Activated T-cell treated with anti-CD3 and anti-CD28 coated beads, Interleukin-2, amount 50 U/mL, for 24 hours (primary cell): Measurements from ENCODE around the gene PPM1A.
"Not testable (repeated sequence)": the region's sequence is repeated elsewhere in the genome, so short reads cannot be mapped to it uniquely, and the experiment has no call there.

ENCODE experiments used
- DNase-seq: peaks from one replicate; pipeline ENCODE4 v3.0.0-alpha.2; 2020
- H3K27ac Mint-ChIP-seq: 2 replicates; pipeline ENCODE4 v1.8.0; 2020; ENCODE audit warnings: mild to moderate bottlenecking, mixed read lengths
- H3K27me3 Mint-ChIP-seq: 2 replicates; pipeline ENCODE4 v1.8.0; 2020; ENCODE audit warnings: mixed read lengths
- H3K36me3 Mint-ChIP-seq: 2 replicates; pipeline ENCODE4 v1.8.0; 2020; ENCODE audit warnings: low read depth, mixed read lengths
- H3K4me1 Mint-ChIP-seq: 2 replicates; pipeline ENCODE4 v1.8.0; 2020; ENCODE audit warnings: low read depth, mixed read lengths
- H3K4me3 Mint-ChIP-seq: 2 replicates; pipeline ENCODE4 v1.8.0; 2020; ENCODE audit warnings: mild to moderate bottlenecking, moderate library complexity, mixed read lengths
- H3K9me3 Mint-ChIP-seq: 2 replicates; pipeline ENCODE4 v1.8.0; 2020; ENCODE audit warnings: mixed read lengths

PPM1A gene

DNA sequence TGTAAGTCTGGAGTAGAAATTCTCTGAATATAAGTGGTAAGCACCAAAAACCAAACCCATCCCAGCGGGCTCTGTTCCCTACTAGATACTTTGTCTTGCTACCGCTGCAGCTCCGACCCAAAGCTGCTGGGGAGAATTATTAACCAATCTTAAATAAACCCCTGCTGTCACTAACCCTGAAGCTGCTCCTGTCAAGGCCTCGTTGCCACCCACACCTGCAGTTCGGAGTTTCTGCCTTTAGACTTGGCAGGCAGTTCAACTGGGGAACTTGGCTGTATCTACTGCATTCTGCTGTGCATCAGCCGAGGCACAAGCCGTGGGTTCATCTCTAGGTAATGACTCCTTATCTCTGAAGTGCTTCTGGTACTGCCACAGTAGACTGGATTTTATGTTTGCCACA is 55.5 kb downstream of the PPM1A start:
- Mint-ChIP-seq H3K4me1 (no peaks in the 10 kb centered on the region), H3K9me3 (peaks cover 8% of the 10 kb centered on the region), H3K4me3 (no peak overlapping the region), H3K36me3 (no peaks in the 10 kb centered on the region), H3K27ac (no peak overlapping the region), H3K27me3 (no peaks in the 10 kb centered on the region)
- DNase-seq, result no peak

DNA sequence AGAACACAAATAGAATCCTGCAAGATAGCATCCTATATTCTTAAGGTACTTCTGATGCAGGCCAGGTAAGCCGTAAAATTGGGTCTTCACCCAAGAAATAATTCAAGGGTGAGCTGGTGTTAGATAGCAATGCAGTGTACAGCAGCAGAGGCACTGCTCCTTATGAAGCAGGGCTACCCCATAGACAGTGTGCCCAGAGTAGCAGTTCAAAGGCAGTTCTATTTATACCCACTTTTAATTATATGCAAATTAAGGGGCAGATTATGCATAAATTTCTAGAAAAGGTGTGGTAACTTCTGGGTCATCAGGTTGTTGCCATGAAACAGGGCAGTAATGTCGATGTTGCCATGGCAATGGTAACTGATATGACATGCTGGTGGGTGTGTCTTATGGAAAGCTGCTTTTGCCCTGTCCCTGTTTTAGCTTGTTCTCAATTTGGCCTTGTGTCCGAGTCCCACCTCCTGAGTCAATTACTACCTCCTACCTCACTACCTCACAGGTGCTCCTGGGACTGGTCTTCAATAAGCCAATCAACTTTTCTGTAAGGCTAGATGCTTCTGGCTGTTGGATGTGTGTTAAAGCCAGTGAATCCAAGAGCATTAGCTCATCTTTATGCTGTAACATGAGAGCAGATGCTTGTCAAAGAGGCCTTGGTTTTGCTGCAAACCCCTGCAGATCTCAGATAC is 61.0 kb downstream of the PPM1A start:
- Mint-ChIP-seq H3K4me1 (no peaks in the 10 kb centered on the region), H3K36me3 (no peaks in the 10 kb centered on the region), H3K4me3 (no peak overlapping the region), H3K9me3 (peaks cover 8% of the 10 kb centered on the region), H3K27ac (no peak overlapping the region), H3K27me3 (peaks cover 10% of the 10 kb centered on the region)
- DNase-seq, result no peak

GRCh38 chr14:60311417-60311816 is 62.4 kb downstream of the PPM1A start:
- Mint-ChIP-seq H3K4me1 (no peaks in the 10 kb centered on the region), H3K9me3 (no peaks in the 10 kb centered on the region), H3K27ac (no peak overlapping the region), H3K27me3 (peaks cover 11% of the 10 kb centered on the region), H3K4me3 (no peak overlapping the region), H3K36me3 (no peaks in the 10 kb centered on the region)
- no peak for DNase-seq

- Mint-ChIP-seq H3K4me1 (no peaks in the 10 kb centered on the region), H3K27ac (no peak overlapping the region), H3K9me3 (no peaks in the 10 kb centered on the region), H3K27me3 (peaks cover 20% of the 10 kb centered on the region), H3K36me3 (no peaks in the 10 kb centered on the region), H3K4me3 (no peak overlapping the region)
- no peak for DNase-seq
These were observed 64.1 kb downstream of the PPM1A start for GRCh38 chr14:60313093-60313492.

- Mint-ChIP-seq H3K27ac (no peak overlapping the region), H3K4me3 (no peak overlapping the region), H3K36me3 (no peaks in the 10 kb centered on the region), H3K27me3 (peaks cover 24% of the 10 kb centered on the region), H3K9me3 (no peaks in the 10 kb centered on the region), H3K4me1 (no peaks in the 10 kb centered on the region)
- DNase-seq, result no peak
These were observed 66.4 kb downstream of the PPM1A start for GRCh38 chr14:60315196-60315990.

GRCh38 chr14:60317609-60318008 is 68.6 kb downstream of the PPM1A start:
- Mint-ChIP-seq H3K36me3 (no peaks in the 10 kb centered on the region), H3K9me3 (no peaks in the 10 kb centered on the region), H3K27me3 (peaks cover 20% of the 10 kb centered on the region), H3K4me3 (no peak overlapping the region), H3K4me1 (no peaks in the 10 kb centered on the region), H3K27ac (no peak overlapping the region)
- DNase-seq, result no peak

DNA sequence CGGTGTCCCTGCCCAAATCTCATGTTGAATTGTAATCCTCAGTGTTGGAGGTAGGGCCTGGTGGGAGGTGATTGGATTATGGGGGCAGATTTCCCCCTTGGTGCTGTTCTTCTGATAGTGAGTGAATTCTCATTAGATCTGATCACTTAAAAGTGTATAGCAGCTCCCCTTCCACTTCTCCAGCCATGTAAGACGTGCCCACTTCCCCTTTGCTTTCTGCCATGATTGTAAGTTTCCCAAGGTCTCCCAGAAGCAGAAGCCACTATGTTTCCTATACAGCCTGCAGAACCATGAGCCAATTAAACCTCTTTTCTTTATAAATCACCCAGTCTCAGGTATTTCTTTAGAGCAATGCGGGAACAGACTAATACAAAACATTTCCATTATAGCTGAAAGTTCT is 71.8 kb downstream of the PPM1A start:
- not testable (repeated sequence) for H3K9me3 Mint-ChIP-seq, H3K36me3 Mint-ChIP-seq, H3K27ac Mint-ChIP-seq, H3K4me3 Mint-ChIP-seq, H3K4me1 Mint-ChIP-seq, DNase-seq
- H3K27me3 Mint-ChIP-seq, result peaks cover 19% of the 10 kb centered on the region

DNA sequence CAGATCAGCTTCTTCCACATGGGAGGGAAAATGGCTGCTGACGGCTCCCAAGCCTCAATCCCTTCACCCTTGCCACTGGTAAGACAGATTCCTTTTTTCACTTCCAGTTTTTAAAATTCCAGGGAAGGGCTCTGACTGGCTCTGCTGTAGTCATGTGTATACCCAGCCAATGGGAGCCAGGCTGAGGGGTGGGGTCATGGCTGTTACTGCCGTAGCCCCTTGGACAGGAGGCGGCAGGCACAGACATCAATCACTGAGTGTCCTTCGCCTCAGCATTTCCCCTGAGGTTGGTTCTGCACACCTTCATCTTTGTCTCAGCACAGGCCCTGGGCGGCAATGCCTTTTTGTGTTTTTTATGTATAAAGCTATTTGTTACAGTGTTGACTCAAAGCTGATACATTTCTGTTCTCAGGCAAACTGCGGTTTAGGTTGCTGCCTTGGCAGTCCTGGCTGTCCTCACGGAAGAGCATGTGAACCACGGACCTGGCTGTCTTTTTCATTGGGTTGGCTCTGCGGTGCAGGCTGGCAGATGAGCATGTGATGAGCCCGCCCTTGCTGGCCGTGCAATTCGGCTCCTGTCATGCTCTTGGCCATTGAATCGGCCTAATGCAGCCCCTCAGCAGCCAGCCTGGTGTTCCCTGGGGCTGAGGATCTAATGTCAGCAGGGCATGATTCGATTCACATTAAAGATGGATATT is 74.3 kb downstream of the PPM1A start:
- peaks cover 11% of the 10 kb centered on the region for H3K4me1 Mint-ChIP-seq
- no peaks in the 10 kb centered on the region for H3K9me3 Mint-ChIP-seq
- H3K4me3 Mint-ChIP-seq, result no peak overlapping the region
- no peak for DNase-seq
- H3K27me3 Mint-ChIP-seq, result peaks cover 25% of the 10 kb centered on the region
- H3K36me3 Mint-ChIP-seq, result no peaks in the 10 kb centered on the region
- no peak overlapping the region for H3K27ac Mint-ChIP-seq

DNA sequence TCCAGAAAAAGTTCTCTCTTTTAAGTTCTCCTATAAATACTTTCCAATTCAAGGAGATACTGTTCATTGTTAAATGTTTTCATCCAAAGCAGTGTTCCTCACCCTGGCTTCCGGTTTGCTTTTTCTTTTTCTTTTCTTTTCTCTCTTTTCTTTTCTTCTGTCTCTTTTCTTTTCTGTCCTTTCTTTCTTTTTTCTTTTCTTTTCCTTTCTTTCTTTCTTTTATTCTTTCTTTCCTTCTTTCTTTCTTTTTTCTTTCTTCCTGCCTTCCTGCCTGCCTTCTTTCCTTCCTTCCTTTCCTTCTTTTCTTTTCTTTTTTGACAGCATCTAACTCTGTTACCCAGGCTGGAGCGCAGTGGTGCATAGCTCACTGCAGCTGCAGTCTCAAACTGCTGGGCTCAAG is 75.8 kb downstream of the PPM1A start:
- Mint-ChIP-seq H3K27me3 (peaks cover 29% of the 10 kb centered on the region), H3K4me1 (peaks cover 16% of the 10 kb centered on the region), H3K27ac (no peak overlapping the region), H3K4me3 (no peak overlapping the region), H3K36me3 (no peaks in the 10 kb centered on the region), H3K9me3 (no peaks in the 10 kb centered on the region)
- DNase-seq, result no peak

DNA sequence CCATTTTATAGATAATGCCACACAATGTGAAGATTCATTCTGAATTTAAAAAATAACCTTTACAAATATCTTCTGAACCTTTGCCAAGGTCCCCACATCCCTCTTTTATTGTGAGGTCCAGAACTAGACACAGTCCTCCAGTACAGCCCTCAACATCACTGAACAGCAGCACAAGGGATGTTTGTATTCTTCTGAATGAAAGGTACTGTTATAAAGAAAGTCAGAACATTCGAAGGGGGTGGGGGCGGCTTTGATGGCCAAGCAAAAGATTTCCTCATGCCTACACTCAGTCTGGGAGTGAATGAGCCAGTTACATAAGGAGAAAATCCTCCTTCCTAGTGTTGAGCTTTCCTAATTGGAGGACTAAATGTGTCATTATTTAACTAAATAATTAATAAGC is 77.3 kb downstream of the PPM1A start:
- H3K27me3 Mint-ChIP-seq, result peaks cover 29% of the 10 kb centered on the region
- no peaks in the 10 kb centered on the region for H3K9me3 Mint-ChIP-seq
- no peak for DNase-seq
- H3K4me1 Mint-ChIP-seq, result peaks cover 24% of the 10 kb centered on the region
- no peaks in the 10 kb centered on the region for H3K36me3 Mint-ChIP-seq
- no peak overlapping the region for H3K4me3 Mint-ChIP-seq
- no peak overlapping the region for H3K27ac Mint-ChIP-seq

GRCh38 chr14:60327447-60328331 is 78.7 kb downstream of the PPM1A start:
- peak; percentile 70 for DNase-seq
- peaks cover 30% of the 10 kb centered on the region for H3K27me3 Mint-ChIP-seq
- H3K36me3 Mint-ChIP-seq, result no peaks in the 10 kb centered on the region
- peak overlapping the region; percentile 84 for H3K4me3 Mint-ChIP-seq
- H3K4me1 Mint-ChIP-seq, result peaks cover 38% of the 10 kb centered on the region
- H3K27ac Mint-ChIP-seq, result peak overlapping the region; percentile 91
- no peaks in the 10 kb centered on the region for H3K9me3 Mint-ChIP-seq

DNA sequence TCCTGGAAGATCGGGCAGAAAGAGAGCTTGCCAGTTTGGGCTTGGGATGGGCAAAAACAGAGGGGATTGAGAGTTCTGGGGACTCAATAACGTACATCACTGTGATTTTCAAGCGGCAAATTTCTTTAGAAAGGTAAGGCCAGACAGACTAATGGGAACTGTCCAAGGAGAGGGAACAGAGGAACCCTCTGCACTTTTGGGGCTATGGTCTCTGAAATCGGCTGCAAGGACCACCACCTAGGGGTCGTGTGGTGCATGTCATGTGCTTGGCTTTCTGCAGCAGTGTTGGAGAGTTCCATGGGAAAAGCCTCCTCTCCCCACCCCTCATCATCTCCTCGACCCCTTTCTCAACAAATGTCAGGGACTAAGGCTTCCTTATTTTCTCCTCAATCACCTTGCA is 79.6 kb downstream of the PPM1A start:
- DNase-seq, result no peak
- Mint-ChIP-seq H3K27me3 (peaks cover 39% of the 10 kb centered on the region), H3K9me3 (no peaks in the 10 kb centered on the region), H3K4me1 (peaks cover 43% of the 10 kb centered on the region), H3K36me3 (no peaks in the 10 kb centered on the region), H3K4me3 (peak overlapping the region; percentile 62), H3K27ac (peak overlapping the region; percentile 51)

DNA sequence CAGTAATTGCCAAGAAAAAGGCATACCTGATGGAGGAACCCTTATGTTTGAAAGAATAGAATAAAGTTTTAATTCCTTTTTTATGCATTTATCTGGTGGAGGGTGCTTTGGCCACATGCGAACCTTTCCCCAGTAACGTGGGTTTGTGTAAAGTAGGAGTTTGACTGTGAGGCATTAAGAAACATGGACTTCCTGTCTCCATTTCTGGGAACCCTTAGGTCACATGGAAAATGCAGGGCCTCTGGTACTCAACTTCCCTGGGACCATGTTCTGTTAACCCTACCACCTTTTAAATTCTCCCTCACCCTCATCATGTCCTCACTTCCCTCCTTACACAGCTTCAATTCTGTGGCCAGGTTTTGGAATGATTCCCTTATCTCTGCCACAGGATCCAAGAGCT is 80.3 kb downstream of the PPM1A start:
- H3K4me3 Mint-ChIP-seq, result no peak overlapping the region
- H3K27me3 Mint-ChIP-seq, result peaks cover 45% of the 10 kb centered on the region
- no peaks in the 10 kb centered on the region for H3K9me3 Mint-ChIP-seq
- peaks cover 43% of the 10 kb centered on the region for H3K4me1 Mint-ChIP-seq
- H3K27ac Mint-ChIP-seq, result peak overlapping the region; percentile 59
- DNase-seq, result no peak
- no peaks in the 10 kb centered on the region for H3K36me3 Mint-ChIP-seq
